Measurements from ENCODE around the gene B3GALT2.
"Not testable (repeated sequence)": the region's sequence is repeated elsewhere in the genome, so short reads cannot be mapped to it uniquely, and the experiment has no call there.

Gene B3GALT2, protein sequence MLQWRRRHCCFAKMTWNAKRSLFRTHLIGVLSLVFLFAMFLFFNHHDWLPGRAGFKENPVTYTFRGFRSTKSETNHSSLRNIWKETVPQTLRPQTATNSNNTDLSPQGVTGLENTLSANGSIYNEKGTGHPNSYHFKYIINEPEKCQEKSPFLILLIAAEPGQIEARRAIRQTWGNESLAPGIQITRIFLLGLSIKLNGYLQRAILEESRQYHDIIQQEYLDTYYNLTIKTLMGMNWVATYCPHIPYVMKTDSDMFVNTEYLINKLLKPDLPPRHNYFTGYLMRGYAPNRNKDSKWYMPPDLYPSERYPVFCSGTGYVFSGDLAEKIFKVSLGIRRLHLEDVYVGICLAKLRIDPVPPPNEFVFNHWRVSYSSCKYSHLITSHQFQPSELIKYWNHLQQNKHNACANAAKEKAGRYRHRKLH

DNA sequence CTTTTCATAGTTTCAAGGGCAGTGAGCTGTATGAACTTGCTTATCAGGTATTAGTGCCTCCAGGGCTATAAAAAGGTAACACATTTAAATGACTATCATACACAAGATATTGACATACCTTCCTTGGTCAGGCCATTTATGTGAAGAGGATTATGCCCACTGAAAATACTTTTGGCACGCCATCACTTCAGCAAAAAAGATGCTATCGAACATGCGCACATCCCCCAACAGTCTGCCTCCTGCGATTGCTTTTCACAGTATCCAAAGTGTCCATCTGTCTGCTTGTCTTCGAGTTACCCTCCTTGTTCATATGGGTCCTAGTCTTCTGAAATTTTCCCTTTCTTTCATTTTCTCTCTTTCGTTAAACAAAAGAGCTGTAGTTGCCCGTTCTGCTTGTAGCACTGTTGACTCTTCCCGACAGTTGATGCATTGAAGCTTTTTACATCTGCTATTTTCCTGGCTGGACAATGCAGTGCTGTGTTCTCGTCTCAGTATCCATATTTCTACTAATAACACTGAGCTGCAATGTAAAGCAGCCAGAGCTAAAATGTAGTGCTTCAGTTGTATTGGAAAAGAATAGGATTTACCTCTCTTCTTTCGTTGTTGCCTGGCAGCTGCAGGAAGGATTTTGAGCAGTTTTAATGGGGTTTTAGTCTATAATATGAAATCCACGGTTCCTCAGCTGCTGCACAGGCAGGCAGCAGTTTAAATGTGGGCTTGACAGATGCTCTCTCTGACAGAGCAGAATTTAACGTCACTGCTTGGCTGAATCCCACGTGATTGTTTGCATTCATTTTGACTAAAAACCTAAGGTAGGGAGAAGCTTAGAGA is at the start of gene B3GALT2:
Gene B3GALT2 (minus strand): TSS at position 713 of the 831 bp plus-strand sequence. CDS start 5,051 bp downstream, outside the sequence.
- H3K36me3 ChIP-seq (replicated peaks): no peaks in the 10 kb centered on the region
- H3K4me1 ChIP-seq: peaks cover 72% of the 10 kb centered on the region
- H3K27me3 ChIP-seq (ENCODE audit: low read depth): no peaks in the 10 kb centered on the region
- H3K4me3 ChIP-seq: peak within 1 kb of the TSS; percentile 14
- in situ Hi-C loops (cut with MboI; ENCODE audit: low sequenced_read_pairs): no loop called here
- peak; percentile 53 to 60 for DNase-seq (ENCODE audit: low spot score in 2 of 2)
- no peaks in the 10 kb centered on the region for H3K9me3 ChIP-seq

DNA sequence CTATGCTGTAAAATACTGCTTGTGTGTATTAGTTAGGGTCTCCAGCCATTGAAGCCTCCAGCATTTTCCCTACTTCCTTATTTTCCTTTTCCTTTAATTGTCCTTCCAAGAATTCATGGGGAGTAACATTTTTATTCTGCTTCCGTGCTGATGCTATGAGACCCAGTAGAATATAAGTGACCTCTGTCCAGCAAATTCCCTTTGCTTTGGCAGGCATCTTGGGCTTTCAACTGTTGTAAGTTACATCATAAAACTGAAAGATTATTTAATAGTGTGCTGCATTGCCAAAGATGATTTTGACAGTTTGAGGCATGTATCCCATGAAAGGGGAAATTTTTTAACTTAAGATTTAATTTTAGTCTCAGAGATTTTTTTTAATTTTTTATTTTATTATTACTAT is 48.1 kb upstream of the B3GALT2 start:
- no peaks in the 10 kb centered on the region for H3K4me1 ChIP-seq
- no peak for DNase-seq (ENCODE audit: low spot score in 2 of 2)
- in situ Hi-C loops (cut with MboI; ENCODE audit: low sequenced_read_pairs): no loop called here

DNA sequence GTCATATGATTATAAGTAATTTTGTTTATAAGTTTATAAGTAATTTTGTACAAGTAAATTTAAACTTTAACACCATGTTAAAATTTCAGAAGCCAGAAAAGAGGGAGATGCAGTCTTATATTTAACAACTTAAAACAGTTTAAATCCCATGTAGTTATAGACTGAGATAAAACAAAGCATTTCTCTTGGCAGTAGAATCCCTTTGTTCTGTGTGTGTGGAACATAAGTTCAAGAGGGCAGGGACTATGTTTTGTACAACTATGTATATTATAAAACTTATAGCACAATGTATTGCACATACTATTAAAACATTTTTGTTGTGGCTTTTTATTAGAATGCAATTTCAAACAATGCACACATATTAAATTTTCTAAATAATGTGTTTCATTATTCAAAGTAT is 44.7 kb upstream of the B3GALT2 start:
- in situ Hi-C loops (cut with MboI; ENCODE audit: low sequenced_read_pairs); H3K9me3 ChIP-seq; H3K36me3 ChIP-seq (replicated peaks); DNase-seq (ENCODE audit: low spot score in 2 of 2); H3K4me3 ChIP-seq; H3K27me3 ChIP-seq (ENCODE audit: low read depth); H3K4me1 ChIP-seq: not testable (repeated sequence)

More for the DNA sequence above, 48.1 kb upstream of the B3GALT2 start:
- H3K27me3 ChIP-seq (ENCODE audit: low read depth): no peaks in the 10 kb centered on the region
- no peaks in the 10 kb centered on the region for H3K9me3 ChIP-seq
- H3K4me3 ChIP-seq: no peak overlapping the region
- H3K36me3 ChIP-seq (replicated peaks): no peaks in the 10 kb centered on the region

DNA sequence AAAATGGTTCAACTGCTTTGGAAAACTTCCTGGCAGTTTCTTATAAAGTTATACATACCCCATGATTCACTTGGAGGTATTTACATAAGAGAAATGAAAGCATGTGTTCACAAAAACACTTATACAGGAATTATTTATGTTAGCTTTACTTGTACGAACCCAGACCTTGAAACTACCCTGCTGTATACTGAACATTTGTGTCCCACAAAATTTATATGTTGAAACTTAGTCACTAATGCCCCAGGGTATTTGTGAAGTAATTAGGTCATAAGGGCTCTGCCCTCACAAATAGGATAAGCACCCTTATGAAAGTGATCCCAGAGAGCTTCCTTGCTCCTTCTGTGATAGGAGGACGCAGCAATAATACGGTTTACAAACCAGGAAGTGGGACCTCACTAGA is 42.7 kb upstream of the B3GALT2 start:
- no peaks in the 10 kb centered on the region for H3K4me1 ChIP-seq
- no peak overlapping the region for H3K4me3 ChIP-seq
- H3K9me3 ChIP-seq: no peaks in the 10 kb centered on the region
- in situ Hi-C loops (cut with MboI; ENCODE audit: low sequenced_read_pairs): no loop called here
- DNase-seq (ENCODE audit: low spot score in 2 of 2): no peak
- no peaks in the 10 kb centered on the region; the same call in 1 of the 2 replicates for H3K36me3 ChIP-seq (replicated peaks)
- H3K27me3 ChIP-seq (ENCODE audit: low read depth): no peaks in the 10 kb centered on the region

DNA sequence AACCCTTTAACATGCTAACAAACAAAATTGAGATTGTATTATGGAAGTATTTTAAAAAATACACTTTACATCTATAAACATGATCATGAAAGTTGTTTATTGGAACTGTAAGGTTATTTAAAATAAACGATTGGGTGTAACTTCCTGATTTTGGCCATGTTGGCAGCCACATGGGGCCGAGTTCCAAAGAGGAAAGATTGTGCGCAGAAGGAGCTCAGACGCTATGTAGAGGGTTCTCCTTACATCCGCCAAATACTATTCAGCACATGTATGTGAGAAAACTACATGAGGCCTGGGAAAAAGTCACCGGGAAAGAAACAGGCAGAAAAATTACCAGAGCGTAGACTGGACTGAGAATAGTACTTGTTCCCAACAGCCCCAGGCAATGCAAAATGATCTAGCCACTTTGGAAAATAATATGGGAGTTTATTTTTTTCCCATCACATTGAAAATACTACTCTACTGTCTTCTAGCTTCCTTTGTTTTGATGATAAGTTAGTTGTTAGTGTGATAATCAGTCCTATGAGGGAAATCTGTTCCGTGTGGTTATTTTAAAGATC is 35.7 kb upstream of the B3GALT2 start:
- peaks cover 6% of the 10 kb centered on the region for H3K4me1 ChIP-seq
- in situ Hi-C loops (cut with MboI; ENCODE audit: low sequenced_read_pairs): no loop called here
- H3K4me3 ChIP-seq: no peak overlapping the region
- no peak for DNase-seq (ENCODE audit: low spot score in 2 of 2)
- H3K27me3 ChIP-seq (ENCODE audit: low read depth): no peaks in the 10 kb centered on the region
- no peaks in the 10 kb centered on the region; the same call in 1 of the 2 replicates for H3K36me3 ChIP-seq (replicated peaks)
- no peaks in the 10 kb centered on the region for H3K9me3 ChIP-seq

DNA sequence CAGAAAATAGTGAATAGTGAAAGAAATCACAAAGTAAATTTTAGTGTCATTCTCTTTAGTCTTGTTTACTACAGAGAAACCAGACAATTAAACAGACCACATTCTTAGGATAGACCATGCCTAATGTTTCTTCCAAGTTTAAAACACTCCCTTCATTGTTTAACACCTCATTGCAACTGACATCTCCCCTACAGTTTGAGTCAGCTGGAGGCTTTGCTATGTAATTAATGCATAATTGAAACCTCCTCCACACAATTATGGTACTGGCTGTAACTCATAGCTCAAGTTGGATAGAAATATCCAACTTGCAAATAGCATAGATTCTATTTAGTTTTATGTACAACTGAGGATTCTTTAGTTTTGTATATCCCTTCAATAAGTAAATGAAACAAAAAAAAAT is 35.2 kb upstream of the B3GALT2 start:
- Histone ChIP-seq H3K4me1 (peaks cover 6% of the 10 kb centered on the region), H3K36me3 (replicated peaks) (no peaks in the 10 kb centered on the region; the same call in 1 of the 2 replicates), H3K9me3 (no peaks in the 10 kb centered on the region), H3K27me3 (ENCODE audit: low read depth) (no peaks in the 10 kb centered on the region), H3K4me3 (no peak overlapping the region)
- in situ Hi-C loops (cut with MboI; ENCODE audit: low sequenced_read_pairs): no loop called here
- no peak for DNase-seq (ENCODE audit: low spot score in 2 of 2)

DNA sequence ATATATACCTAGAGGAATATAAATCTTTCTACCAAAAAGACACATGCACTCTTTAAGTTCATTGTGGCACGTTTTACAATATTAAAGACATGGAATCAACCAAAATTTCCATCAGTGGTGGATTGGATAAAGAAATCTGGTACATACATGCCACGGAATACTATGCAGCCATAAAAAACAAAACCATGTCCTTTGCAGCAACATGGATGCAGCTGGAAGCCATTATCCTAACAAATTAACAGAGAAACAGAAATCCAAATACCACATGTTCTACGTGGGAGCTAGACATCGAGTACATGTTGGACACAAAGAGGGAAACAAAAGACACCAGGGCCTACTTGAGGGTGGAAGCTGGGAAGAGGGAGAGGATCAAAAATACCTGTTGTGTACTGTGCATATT is 33.0 kb upstream of the B3GALT2 start:
- no peaks in the 10 kb centered on the region for H3K27me3 ChIP-seq (ENCODE audit: low read depth)
- no peak for DNase-seq (ENCODE audit: low spot score in 2 of 2)
- H3K9me3 ChIP-seq: no peaks in the 10 kb centered on the region
- peaks cover 6% of the 10 kb centered on the region for H3K4me1 ChIP-seq
- no peak overlapping the region for H3K4me3 ChIP-seq
- in situ Hi-C loops (cut with MboI; ENCODE audit: low sequenced_read_pairs): no loop called here
- no peaks in the 10 kb centered on the region for H3K36me3 ChIP-seq (replicated peaks)

DNA sequence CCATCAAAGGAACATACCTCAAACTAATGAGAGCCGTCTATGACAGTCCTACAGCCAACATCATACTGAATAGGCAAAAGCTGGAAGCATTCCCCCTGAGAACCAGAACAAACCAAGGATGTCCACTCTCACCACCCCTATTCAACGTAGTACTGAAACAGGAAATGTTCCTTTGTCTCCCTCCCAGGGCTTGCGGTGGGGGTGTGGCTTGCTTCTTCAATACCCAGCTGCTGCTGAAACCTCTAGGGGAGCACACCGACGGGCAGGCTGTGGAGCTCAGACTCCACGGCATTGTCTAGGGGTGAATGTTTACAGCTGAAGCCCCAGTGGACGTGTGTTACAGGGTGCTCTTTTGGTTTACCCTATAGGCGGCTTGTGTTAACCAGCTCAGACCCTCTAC is 30.5 kb upstream of the B3GALT2 start:
- Histone ChIP-seq H3K9me3 (no peaks in the 10 kb centered on the region), H3K36me3 (replicated peaks) (no peaks in the 10 kb centered on the region; the same call in 1 of the 2 replicates), H3K27me3 (ENCODE audit: low read depth) (no peaks in the 10 kb centered on the region), H3K4me3 (no peak overlapping the region), H3K4me1 (no peaks in the 10 kb centered on the region; the same call in 1 of the 2 replicates)
- in situ Hi-C loops (cut with MboI; ENCODE audit: low sequenced_read_pairs): no loop called here
- peak in 1 of 2 experiments; percentile 18 for DNase-seq (ENCODE audit: low spot score in 2 of 2)

DNA sequence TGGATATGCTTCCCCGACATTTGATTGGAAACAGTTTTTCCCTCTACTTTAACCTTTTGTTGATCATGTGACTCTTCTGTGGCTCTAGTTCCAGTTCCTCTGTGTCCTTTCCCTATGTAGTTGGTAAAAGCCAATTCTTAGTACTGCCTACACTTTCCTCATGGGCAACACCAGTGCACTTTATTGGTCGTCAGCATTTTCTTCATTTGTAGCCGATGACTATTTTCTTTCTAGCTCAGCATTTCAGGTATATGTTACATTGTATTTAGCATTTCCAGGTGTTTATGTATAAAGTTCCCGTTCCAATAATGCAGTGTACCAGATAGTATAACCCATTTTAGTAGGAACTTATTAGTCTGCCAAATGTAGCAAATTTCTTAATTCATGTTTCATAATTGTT is 27.6 kb upstream of the B3GALT2 start:
- Histone ChIP-seq H3K4me3 (no peak overlapping the region), H3K9me3 (no peaks in the 10 kb centered on the region), H3K27me3 (ENCODE audit: low read depth) (no peaks in the 10 kb centered on the region), H3K36me3 (replicated peaks) (no peaks in the 10 kb centered on the region; the same call in 1 of the 2 replicates), H3K4me1 (no peaks in the 10 kb centered on the region)
- in situ Hi-C loops (cut with MboI; ENCODE audit: low sequenced_read_pairs): no loop called here
- DNase-seq (ENCODE audit: low spot score in 2 of 2): no peak

DNA sequence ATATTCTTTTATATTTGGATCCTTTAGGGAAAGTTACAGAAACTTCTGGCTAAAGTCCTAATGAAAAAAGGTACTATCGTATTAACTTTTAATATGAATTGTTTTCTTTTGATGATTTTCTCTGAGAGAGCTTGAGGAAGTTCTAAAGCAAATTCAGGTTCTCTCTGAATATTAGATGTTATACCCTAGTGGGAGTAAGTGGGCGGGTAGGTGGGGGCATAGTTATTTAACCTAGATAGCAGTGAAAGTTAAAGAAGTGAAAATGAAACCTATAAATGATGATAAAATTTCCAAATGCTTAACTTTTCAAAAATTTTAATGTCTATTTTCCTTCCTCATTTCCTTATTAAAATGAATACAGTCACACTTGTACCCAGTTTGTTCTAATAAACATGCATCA is 26.2 kb upstream of the B3GALT2 start:
- no peaks in the 10 kb centered on the region for H3K9me3 ChIP-seq
- no peak overlapping the region for H3K4me3 ChIP-seq
- H3K4me1 ChIP-seq: no peaks in the 10 kb centered on the region
- in situ Hi-C loops (cut with MboI; ENCODE audit: low sequenced_read_pairs): no loop called here
- no peaks in the 10 kb centered on the region; the same call in 1 of the 2 replicates for H3K36me3 ChIP-seq (replicated peaks)
- no peak for DNase-seq (ENCODE audit: low spot score in 2 of 2)
- no peaks in the 10 kb centered on the region for H3K27me3 ChIP-seq (ENCODE audit: low read depth)

DNA sequence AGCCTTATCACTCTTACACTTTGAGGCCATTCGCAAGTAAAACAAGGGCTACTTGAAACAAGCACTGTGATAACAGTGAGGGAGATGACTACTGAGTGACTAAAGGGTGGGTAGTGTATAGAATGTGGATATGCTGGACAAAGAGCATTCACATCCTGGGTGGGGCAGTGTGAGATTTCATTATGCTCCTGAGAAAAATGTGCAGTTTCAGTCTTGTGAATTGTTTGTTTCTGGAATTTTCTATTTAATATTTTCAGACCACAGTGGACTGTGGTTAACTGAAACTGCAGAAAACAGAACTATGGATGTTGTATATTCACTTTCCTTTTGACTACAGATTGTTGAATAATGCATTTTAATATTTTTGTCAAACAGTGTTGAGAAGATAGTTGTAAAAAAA is 25.1 kb upstream of the B3GALT2 start:
- Histone ChIP-seq H3K36me3 (replicated peaks) (peaks cover 2% of the 10 kb centered on the region; the same call in 1 of the 2 replicates), H3K4me3 (no peak overlapping the region), H3K4me1 (no peaks in the 10 kb centered on the region), H3K27me3 (ENCODE audit: low read depth) (no peaks in the 10 kb centered on the region), H3K9me3 (no peaks in the 10 kb centered on the region)
- DNase-seq (ENCODE audit: low spot score in 2 of 2): no peak
- in situ Hi-C loops (cut with MboI; ENCODE audit: low sequenced_read_pairs): no loop called here

DNA sequence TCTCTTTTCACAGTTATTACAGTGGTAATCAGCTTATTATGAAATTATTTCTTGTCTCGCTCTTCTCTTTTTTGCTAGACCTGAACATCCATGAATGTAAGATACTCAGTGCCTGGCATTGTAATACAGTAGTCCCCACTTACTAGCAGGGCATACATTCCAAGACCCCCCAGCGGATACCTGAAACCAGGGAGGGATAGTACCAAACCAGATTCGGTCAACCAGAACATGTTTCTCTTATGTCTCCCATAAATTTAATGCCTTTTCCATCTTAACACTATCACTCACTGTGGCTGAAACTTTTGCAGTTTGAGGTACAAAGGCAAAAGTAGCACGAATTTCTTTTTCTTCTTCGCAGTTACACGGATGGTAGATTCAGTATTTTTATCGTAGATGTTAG is 24.6 kb upstream of the B3GALT2 start:
- in situ Hi-C loops (cut with MboI; ENCODE audit: low sequenced_read_pairs): no loop called here
- H3K36me3 ChIP-seq (replicated peaks): peaks cover 7% of the 10 kb centered on the region

DNA sequence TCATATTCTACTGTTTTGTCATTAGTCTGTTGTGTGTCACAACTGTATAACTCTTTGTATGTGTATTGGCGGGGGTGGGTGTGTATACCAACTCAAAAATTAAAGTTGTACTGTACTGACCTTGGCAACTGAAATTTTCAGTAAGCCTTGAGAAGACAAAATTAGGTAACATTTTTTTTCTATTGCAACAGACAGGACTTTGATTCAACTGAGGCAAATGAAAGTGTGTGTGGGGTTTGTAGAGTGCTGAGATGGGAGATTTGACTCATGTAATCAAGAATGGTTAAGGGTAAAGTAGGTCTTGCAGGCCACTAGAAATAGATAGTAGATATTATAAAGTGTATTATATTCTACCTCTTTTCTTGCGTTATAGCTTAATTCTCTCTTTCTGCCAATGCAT is 14.6 kb upstream of the B3GALT2 start:
- peaks cover under 1% of the 10 kb centered on the region for H3K36me3 ChIP-seq (replicated peaks)
- no peaks in the 10 kb centered on the region for H3K4me1 ChIP-seq
- no peaks in the 10 kb centered on the region for H3K9me3 ChIP-seq
- H3K27me3 ChIP-seq (ENCODE audit: low read depth): no peaks in the 10 kb centered on the region
- no peak overlapping the region for H3K4me3 ChIP-seq
- in situ Hi-C loops (cut with MboI; ENCODE audit: low sequenced_read_pairs): no loop called here
- no peak for DNase-seq (ENCODE audit: low spot score in 2 of 2)

More for the DNA sequence above, 24.6 kb upstream of the B3GALT2 start:
- Histone ChIP-seq H3K4me1 (no peaks in the 10 kb centered on the region), H3K4me3 (no peak overlapping the region), H3K9me3 (no peaks in the 10 kb centered on the region), H3K27me3 (ENCODE audit: low read depth) (no peaks in the 10 kb centered on the region)
- DNase-seq (ENCODE audit: low spot score in 2 of 2): no peak

DNA sequence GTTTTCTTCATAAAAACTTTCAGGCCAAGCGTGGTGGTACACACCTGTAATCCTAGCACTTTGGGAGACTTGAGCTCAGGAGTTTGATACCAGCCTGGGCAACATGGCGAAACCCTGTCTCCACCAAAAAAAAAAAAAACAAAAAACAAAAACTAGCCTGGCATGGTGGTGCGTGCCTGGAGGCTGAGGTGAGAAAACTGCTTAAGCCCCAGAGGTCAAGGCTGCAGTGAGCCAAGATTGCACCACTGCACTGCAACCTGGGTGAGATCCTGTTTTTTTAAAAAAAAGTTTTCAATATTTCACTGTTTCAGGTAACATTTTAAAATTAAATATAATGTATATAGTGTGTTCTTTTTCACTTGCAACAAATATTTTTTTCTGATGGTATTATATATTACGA is 13.5 kb upstream of the B3GALT2 start:
- Histone ChIP-seq H3K27me3 (ENCODE audit: low read depth) (no peaks in the 10 kb centered on the region), H3K4me3 (no peak overlapping the region), H3K36me3 (replicated peaks) (no peaks in the 10 kb centered on the region), H3K9me3 (no peaks in the 10 kb centered on the region), H3K4me1 (no peaks in the 10 kb centered on the region)
- in situ Hi-C loops (cut with MboI; ENCODE audit: low sequenced_read_pairs): no loop called here
- DNase-seq (ENCODE audit: low spot score in 2 of 2): no peak
